Measurements from ENCODE around the gene MTO1.

DNA sequence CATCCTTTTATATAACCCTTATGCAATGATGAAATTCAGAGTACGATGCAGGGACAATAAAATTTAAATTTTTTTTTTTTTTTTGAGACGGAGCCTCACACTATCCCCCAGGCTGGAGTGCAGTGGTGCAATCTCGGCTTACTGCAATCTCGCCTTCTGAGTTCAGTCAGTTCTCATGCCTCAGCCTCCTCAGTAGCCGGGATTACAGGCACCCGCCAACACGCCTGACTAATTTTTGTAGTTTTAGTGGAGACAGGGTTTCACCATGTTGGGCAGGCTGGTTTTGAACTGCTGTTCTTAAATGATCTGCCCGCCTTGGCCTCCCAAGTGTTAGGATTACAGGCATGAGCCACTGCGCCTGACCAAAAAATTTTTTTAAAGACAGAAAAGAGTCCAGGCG is 15.2 kb downstream of the MTO1 start:
- TF ChIP-seq, protein P1, sequence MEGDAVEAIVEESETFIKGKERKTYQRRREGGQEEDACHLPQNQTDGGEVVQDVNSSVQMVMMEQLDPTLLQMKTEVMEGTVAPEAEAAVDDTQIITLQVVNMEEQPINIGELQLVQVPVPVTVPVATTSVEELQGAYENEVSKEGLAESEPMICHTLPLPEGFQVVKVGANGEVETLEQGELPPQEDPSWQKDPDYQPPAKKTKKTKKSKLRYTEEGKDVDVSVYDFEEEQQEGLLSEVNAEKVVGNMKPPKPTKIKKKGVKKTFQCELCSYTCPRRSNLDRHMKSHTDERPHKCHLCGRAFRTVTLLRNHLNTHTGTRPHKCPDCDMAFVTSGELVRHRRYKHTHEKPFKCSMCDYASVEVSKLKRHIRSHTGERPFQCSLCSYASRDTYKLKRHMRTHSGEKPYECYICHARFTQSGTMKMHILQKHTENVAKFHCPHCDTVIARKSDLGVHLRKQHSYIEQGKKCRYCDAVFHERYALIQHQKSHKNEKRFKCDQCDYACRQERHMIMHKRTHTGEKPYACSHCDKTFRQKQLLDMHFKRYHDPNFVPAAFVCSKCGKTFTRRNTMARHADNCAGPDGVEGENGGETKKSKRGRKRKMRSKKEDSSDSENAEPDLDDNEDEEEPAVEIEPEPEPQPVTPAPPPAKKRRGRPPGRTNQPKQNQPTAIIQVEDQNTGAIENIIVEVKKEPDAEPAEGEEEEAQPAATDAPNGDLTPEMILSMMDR (IDR thresholded peaks at IDR 0.05): no peak
- TF ChIP-seq POLR2A (IDR thresholded peaks at IDR 0.05): no peak
